ENCODE measurements around the gene FBL.

Gene FBL

DNA sequence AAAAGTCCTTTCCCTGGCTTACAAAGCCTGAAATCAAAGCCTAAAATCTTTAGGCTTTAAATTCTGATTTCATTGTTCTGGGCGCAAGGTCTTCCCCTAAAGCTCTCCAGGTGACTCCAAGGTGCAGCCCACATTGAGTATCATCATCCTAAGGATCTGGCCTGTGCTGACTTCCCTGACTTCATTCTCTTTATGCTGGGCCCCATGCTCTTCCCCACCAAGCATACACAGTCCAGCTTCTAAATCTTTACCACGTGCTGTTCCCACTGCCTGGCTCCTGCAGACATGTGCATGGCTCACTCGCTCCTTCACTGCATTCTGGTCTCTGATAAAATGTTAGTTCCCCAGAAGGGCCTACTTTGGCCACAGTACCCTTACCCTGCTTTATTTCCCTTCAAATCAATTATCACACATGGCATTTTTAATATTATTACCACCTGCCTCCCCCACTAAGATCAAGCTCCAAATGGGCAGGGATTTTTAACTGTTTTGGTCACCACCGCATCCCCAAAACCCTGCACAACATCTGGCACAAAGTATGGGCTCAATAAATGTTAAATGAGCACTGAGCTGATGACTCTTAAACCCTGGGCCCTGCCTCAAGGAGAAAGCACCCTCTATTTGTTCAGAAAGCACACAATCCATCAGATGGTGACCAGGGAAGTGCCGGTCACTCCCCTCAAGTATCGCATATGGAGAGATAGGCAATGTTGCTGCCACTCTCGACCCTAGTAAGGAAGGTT lies 3.3 kb downstream of the FBL start:
- DNase-seq (ENCODE audit: low read depth) = no peak

- DNase-seq (ENCODE audit: low read depth) = no peak
These were observed 5.1 kb downstream of the FBL start for GRCh38 chr19:39841041-39841440.

DNA sequence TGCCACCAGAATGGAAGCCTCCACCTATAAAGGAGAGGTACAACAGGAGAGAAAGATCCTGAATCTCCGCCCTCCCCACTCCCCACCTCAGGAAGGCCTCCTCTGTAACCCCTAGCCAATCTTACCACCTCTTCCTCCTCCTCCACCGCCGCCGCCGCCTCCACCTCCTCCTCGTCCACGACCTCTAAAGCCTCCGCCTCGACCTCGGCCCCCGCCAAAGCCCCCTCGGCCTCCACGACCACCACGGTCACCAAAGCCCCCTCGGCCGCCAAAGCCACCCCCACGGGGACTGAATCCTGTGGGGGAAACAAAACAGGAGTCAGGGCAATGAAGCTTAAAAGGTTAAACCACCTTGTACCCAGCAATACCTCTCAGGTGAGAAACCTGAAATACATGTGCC lies 5.7 kb downstream of the FBL start:
- DNase-seq (ENCODE audit: low read depth) = no peak

DNA sequence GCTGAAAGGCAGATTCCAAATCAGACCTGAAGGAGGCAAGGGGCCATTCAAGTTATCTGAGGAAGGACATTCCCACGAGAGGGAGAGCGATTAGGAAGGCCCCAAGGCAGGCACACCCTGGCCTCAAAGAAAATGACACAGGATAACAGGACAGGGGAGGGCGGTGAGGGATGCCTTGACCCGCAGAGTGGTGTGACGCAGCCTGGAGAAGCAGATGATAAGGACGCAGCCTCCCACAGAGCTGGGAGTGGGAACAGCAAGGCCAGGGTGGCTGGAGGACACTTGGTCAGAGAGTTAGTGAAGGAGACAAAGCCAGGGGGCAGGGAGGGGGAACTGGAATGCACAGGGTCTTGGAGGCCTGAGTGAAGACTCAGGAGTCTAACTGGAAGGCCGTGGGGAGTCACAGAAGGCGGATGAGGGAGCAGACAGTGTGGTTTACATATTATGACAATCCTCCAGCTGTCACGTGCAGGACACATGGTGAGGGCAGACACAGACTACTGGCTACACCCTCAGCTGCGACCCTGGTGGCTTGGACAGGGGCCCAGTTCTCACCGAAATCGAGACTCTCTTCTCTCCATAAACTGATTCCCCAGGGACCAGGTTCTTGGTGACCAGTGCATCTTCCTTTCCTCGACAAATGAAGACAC lies 6.4 kb downstream of the FBL start:
- no peak for DNase-seq (ENCODE audit: low read depth)

GRCh38 chr19:39838569-39838968 lies 7.6 kb downstream of the FBL start:
- DNase-seq (ENCODE audit: low read depth) = no peak

GRCh38 chr19:39837978-39838377 lies 8.2 kb downstream of the FBL start:
- no peak for DNase-seq (ENCODE audit: low read depth)

DNA sequence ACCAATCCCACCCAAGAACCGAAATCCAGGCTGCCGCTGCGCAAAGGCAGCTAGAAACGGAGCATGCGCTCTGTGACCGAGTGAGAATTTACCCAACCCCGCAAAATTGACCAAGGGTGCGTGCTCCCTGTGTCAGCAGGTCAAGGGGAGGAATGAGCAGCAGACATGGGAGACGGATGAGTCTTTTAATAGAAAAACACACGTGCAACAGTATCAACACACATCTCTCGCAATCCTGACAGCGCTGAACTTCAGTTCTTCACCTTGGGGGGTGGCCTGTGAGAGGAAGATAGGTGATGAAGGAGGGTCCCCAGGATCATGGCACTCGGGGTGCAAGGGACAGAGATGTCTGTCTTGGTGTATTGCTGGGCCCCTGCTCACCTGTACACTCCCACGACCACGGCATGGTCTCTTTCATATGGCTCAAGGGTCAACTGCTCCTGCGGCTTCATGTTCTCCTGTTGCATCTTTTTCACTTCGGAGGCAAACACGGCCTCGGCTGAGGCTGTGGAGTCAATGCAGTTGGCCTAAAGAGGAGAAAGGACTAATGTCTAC lies 11.8 kb downstream of the FBL start:
- DNase-seq (ENCODE audit: low read depth) = no peak

DNA sequence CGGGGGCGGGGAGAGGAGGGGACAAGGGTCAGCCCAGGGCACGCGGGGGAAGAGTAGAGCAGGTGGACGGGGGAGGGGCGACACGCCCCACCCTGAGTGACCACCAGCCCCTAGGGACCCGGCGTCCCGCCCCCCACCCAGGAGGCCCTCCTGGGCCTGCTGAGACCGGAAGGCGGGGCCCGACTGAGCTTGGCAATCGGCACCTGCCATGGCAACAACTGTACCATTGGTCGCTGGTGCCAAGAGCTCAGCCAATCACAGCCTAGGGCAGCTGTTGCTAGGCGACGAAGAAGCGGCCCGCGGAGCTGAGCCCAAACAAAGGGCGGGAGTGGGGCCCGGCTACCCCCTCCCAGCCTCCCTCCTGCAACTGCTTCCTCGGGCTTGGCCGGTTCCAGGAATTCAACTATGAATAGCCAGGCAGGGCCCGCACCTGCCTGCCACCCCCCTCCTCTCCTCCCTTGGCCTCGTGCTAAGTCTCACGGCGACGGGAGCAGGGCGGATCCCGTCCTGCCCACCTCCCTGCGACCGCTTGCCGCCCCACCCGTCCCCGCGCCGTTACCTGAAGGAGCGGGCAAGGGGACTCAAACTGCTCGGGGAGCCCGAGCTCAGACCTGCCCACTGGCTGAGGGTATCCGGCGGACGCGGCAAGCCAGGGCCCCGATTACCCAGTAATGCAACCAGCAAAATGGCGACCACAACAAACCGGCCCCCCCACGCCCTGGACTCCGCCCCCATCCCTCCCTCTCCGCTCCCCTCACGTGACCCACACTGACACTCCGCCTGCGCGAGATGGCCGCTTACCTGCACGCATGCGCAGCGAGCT lies 12.5 kb downstream of the FBL start, which contains the start of gene DYRK1B:
TSS of gene DYRK1B (minus strand) at position 699 of the 823 bp plus-strand sequence. CDS start 2,295 bp downstream, outside the sequence.
- DNase-seq (ENCODE audit: low read depth) = peak; percentile 92

DNA sequence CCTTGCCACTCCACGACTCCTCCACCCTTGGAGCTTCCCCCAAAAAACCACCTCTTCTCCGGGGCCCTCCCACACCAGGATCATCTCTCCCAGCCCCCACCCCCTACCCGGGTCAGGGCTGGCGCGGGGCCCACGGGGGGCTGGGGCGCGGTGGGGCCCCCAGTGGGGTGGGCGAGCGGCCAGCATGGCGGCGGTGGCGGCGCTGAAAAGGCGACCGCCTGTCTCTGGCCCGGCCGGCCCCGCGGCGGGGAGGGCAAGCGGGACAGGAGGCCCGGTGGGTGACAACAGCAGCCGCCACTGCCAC lies 13.1 kb downstream of the FBL start:
- no peak for DNase-seq (ENCODE audit: low read depth)

- DNase-seq (ENCODE audit: low read depth) = no peak
These were observed 13.7 kb downstream of the FBL start for GRCh38 chr19:39832341-39833083.

DNA sequence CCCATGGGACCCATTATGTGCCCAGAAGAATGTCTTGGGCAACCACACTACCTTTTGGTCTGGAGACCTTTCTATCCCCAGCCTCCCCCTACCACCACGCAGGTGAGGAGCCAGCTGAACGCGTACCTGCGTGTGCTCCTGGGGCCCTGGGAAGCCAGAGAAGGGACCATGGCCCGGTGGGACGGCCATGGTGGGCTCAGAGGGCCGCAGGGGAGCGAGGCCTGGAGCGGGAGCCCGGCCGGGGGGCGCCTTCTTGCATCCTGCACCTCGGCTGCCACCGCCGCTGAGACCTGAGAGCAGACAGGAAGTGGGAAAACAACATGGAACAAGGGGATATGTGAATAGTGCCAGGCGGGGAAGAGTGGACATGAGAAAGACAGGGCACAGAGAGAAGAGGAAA lies 14.5 kb downstream of the FBL start:
- DNase-seq (ENCODE audit: low read depth) = no peak

GRCh38 chr19:39830847-39831246 lies 15.3 kb downstream of the FBL start:
- no peak for DNase-seq (ENCODE audit: low read depth)

GRCh38 chr19:39830406-39830805 lies 15.8 kb downstream of the FBL start:
- DNase-seq (ENCODE audit: low read depth) = no peak

DNA sequence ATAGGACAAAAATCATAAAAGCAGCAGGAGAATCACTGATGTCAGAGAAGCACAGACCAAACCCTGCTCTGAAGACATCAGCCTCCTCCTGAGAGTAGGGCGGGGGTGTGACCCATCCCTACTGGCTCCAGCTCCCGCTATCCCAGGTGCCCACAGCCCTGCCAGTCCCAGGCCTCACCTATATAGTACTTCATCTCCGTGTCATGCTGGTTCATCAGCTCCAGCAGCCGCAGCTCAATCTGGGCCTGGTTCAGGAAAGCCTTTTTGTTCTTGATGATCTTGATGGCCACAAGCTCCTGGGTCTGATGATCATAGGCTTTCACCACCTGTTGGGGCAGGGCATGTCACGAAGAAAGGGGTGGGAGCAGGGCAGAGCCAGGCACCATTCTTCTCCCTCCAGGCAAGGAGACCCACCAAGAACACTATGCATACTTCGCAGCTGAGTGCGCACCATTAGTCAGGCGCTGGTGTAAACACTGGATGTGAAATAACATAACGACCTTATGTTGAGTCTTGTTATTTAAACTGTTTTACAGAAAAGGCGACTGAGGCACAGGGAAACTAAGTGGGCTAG lies 16.4 kb downstream of the FBL start:
- no peak for DNase-seq (ENCODE audit: low read depth)

DNA sequence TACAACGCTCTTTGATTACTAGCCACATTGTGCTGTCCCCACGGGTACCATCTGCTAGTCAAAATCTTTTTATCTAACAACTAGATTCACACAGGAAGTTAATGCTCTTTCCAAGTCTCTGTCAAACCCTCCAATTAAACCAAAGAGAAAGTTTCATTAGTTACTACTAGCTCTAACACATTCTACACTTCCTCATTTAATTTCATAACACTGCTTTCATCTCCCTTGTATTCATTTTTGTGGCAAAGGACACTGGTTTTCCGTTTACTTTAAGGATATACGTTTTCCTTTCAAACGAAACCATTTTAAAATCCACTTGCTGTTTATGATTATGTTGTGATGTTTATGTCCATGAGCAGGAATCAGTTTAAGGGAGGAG lies 17.5 kb downstream of the FBL start:
- DNase-seq (ENCODE audit: low read depth) = no peak

DNA sequence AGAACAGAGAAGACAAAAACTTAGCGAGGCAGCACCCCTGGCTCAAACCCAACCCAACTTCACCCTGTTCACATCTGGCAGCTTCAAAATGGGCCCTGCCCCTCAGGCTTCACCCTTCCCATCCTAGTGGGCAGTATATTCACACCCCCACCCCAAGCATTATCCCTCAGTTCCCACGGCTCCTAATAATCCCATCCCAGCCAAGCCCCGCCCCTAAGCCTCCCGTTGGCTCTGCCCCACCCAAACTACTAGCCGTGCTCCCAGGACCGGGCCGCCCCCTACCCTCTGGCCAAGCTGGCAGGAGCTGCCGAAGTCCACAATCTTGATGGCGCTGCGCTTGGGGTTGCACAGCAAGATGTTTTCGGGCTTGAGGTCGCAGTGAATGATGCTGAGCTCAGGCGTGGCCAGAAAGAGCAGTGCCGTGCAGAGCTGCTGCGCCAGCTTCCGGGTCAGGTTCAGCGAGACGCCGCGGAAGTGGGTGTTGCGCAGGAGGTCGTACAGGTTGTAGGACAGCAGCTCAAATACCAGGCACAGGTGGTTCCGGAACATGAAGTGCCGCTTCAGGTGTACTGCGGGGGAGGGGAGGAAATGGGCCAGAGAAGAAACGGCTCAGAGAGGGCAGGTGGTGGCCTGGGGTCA lies 18.0 kb downstream of the FBL start:
- no peak for DNase-seq (ENCODE audit: low read depth)

DNA sequence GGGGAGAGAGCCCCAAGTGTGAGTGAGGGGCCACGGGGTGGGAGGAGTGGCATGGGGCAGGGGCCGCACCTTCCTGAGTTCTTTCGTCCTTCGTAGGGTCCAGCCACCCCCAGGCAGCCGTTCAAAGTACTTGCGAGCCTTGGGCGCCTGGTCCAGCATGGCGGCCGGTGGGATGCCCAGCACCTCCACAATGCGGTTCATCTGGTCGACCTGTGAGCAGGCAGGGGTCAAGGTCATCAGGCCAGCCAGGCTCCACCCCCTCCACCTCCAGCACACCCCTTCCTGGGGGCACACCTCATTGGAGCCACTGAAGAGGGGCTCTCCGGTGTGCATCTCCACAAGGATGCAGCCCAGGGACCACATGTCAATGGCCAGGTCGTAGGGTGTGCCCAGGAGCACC lies 19.0 kb downstream of the FBL start:
- DNase-seq (ENCODE audit: low read depth) = no peak

DNA sequence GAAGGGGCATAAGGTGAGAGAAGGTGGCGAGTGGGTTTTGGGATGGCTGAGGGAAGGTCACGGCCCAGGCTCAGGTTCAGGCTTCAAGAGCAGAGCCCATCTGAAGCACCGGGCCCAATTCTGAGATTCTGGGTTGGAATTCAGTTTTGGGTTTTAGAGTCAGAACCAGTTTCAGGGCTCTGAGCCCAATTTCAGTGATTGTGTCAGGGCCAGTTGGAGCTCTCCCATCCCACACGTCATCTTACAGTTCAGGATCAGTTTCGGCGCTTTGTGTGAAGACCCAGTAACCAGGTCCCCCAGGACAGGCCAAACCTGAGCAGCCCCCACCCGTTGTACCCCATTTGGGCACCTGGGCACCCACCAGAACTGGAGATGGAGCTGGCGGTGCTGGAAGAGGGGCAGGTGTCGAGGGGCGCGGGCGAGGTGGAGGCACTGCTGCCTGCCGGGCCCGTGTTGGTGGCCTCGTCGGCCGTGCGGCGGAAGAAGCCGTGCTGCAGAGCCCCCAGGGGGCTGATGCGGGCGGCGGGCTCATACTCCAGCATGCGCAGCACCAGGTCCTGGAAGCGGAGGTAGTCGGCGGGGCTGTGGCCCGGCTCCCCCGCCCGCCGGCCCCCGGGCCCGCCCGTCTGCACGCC lies 19.8 kb downstream of the FBL start:
- no peak for DNase-seq (ENCODE audit: low read depth)

DNA sequence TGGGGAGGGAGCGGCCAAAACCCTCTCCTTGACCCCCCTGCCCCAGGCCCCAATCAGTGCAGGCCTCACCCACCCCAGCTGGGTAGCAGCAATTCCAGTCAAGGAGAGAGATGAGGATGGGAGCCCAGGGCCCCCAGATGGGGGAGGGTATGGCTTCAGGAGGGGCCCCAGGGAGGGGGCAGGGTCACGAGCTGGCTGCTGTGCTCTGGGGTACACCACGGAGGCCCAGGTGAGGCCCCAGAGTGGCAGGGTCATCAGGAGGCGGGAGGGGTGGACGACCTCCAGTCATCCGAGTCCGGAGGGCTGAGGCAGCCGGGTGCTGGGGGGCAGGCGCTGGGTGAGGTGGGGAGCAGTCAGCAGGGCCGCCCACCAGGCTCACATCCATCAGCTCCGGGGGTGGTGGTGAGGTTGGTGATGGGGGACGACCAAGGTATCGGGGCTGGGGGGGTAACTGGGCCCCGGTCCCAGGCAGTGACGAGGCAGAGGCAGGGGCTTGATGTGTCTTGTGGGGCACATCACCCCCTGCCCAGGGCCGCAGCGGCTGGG lies 20.6 kb downstream of the FBL start:
- no peak for DNase-seq (ENCODE audit: low read depth)

GRCh38 chr19:39825093-39825463 lies 21.1 kb downstream of the FBL start:
- no peak for DNase-seq (ENCODE audit: low read depth)
